22Rv1 (cell line): ENCODE results near the gene TSPAN9.

Experiments
- ZFX ChIP-seq: fragments of 450-650 bp; IDR thresholded peaks from 2 replicates; pipeline ENCODE4 v1.6.1; 2017; ENCODE audit warnings: antibody characterized with exemption, borderline replicate concordance
- TF ChIP-seq, protein P1 (sequence below): fragments of 450-650 bp; IDR thresholded peaks from 2 replicates; pipeline ENCODE4 v1.5.1; 2017; ENCODE audit warnings: mild to moderate bottlenecking

DNA sequence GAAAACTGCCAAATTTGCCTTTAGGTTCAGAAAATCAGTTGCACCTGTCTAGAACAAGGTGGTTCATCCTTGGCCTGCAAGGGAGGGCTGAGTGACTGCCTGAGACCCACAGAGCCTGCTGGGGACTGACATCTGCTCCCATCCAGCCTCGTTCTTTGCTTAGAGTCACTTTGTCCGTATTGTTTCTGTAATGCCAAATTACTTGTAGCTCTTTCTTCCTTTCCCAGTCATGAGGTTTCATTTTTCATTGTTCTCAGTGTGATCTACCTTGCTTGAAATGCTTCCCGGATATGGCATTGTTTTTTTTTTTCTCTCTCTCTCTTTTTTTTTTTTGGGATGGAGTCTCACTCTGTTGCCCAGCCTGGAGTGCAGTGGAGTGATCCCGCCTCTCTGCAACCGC, 21.3 kb downstream of the TSPAN9 start:
- no peak for TF ChIP-seq ZFX
- TF ChIP-seq, protein P1, sequence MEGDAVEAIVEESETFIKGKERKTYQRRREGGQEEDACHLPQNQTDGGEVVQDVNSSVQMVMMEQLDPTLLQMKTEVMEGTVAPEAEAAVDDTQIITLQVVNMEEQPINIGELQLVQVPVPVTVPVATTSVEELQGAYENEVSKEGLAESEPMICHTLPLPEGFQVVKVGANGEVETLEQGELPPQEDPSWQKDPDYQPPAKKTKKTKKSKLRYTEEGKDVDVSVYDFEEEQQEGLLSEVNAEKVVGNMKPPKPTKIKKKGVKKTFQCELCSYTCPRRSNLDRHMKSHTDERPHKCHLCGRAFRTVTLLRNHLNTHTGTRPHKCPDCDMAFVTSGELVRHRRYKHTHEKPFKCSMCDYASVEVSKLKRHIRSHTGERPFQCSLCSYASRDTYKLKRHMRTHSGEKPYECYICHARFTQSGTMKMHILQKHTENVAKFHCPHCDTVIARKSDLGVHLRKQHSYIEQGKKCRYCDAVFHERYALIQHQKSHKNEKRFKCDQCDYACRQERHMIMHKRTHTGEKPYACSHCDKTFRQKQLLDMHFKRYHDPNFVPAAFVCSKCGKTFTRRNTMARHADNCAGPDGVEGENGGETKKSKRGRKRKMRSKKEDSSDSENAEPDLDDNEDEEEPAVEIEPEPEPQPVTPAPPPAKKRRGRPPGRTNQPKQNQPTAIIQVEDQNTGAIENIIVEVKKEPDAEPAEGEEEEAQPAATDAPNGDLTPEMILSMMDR, result no peak
